Spleen (tissue), 11 donors: ENCODE measurements around the gene ACTG1. TPM values are rescaled to one million over a fixed set of nuclear protein-coding genes. Genes with fewer than 3 reads are reported as not detected.
A peak's percentile ranks its signal among the peaks of the same experiment; 100 is the strongest.

ENCODE experiments used
- DNase-seq: peaks from one replicate; pipeline ENCODE4 v3.0.0-alpha.2; 2020
- H3K27ac ChIP-seq, 8 donors: fragments of 200-600 bp; sonication (generic) in 7 of 8; 1 replicate in 4 of 8; 2 replicates in 4 of 8; pipeline versions ENCODE4 v1.5.0 to v1.8.0; 2016 to 2021; ENCODE audit warnings: inconsistent platforms in 4 of 8, mild to moderate bottlenecking in 4 of 8, moderate library complexity in 1 of 8
- H3K27me3 ChIP-seq, 7 donors: fragments of 200-600 bp; sonication (generic) in 6 of 7; replicated peaks in 1 of 7; 1 replicate in 4 of 7; 2 replicates in 3 of 7; pipeline versions ENCODE4 v1.5.0 to v1.8.0; 2016 to 2021; ENCODE audit warnings: inconsistent platforms in 3 of 7, mild to moderate bottlenecking in 1 of 7
- H3K36me3 ChIP-seq, 6 donors: fragments of 200-600 bp; sonication (generic) in 5 of 6; 1 replicate in 4 of 6; 2 replicates in 2 of 6; pipeline versions ENCODE4 v1.5.0 to v1.8.0; 2016 to 2021; ENCODE audit warnings: inconsistent platforms in 2 of 6
- H3K4me1 ChIP-seq, 6 donors: fragments of 200-600 bp; sonication (generic) in 5 of 6; 1 replicate in 3 of 6; 2 replicates in 3 of 6; pipeline versions ENCODE4 v1.5.0 to v1.8.0; 2016 to 2021; ENCODE audit warnings: inconsistent platforms in 3 of 6
- H3K4me3 ChIP-seq, 8 donors: fragments of 200-600 bp; sonication (generic) in 7 of 8; 1 replicate in 4 of 8; 2 replicates in 4 of 8; pipeline versions ENCODE4 v1.5.0 to v1.8.0; 2016 to 2021; ENCODE audit warnings: inconsistent platforms in 4 of 8, mild to moderate bottlenecking in 4 of 8, moderate library complexity in 2 of 8
- H3K9me3 ChIP-seq, 8 donors: fragments of 200-600 bp; sonication (generic) in 7 of 8; 1 replicate in 4 of 8; 2 replicates in 4 of 8; pipeline versions ENCODE4 v1.5.0 to v1.8.0; 2016 to 2021; ENCODE audit warnings: inconsistent platforms in 4 of 8
- POLR2A ChIP-seq, 3 donors: fragments of 450-650 bp; IDR thresholded peaks; one replicate each; pipeline ENCODE4 v1.5.1; 2017; ENCODE audit warnings: antibody characterized with exemption in 3 of 3, mild to moderate bottlenecking in 1 of 3
- POLR2AphosphoS5 ChIP-seq, 3 donors: sonication (generic); formaldehyde crosslinking; IDR thresholded peaks; one replicate each; pipeline ENCODE4 v1.5.1; 2017; ENCODE audit warnings: antibody characterized with exemption in 3 of 3
- WGBS, 5 donors: extraction: QIAGEN DNeasy Blood & Tissue Kit in 3 of 5; methylation state at CpG; one replicate each; pipeline versions ENCODE4 v1.1.5 to v1.1.7; 2013 to 2018; 5-methylcytosine and 5-hydroxymethylcytosine counted together
- intact Hi-C: fragments of 100-400 bp; cut with DNase I; formaldehyde crosslinking; loops from one replicate; pipeline ENCODE4 v1.15.0; 2023; ENCODE audit warnings: low total_unique reads
- polyA plus RNA-seq, 3 donors: library from polyadenylated mRNA; stranded (reverse); fragments of 200-250 nt; gene quantifications; one replicate each; pipeline ENCODE4 v1.2.1, GENCODE V29; 2013
- total RNA-seq, 7 donors: library from RNA; depleted of rRNA in 3 of 7; stranded (reverse); fragments of >200 nt in 3 of 7; fragmentation: NEBNext Ultra II Directional in 4 of 7; extraction: Animal tissue kit (Norgen Biotek cat#: 25700) in 4 of 7; gene quantifications; one replicate each; pipeline versions ENCODE4 v1.1.0 to v1.2.1, GENCODE V29; 2016 to 2021
- TF ChIP-seq, protein P1 (sequence below), 11 experiments: fragments of 200-600 bp in 7 of 11; fragments of 450-650 bp in 4 of 11; sonication (generic) in 4 of 11; IDR thresholded peaks in 8 of 11; conservative IDR thresholded peaks in 3 of 11; 1 replicate in 7 of 11; 2 replicates in 4 of 11; pipeline versions ENCODE4 v1.4.0 to v1.8.0; 2016 to 2021; ENCODE audit warnings: antibody characterized with exemption in 11 of 11, inconsistent platforms in 4 of 11, mild to moderate bottlenecking in 1 of 11
- donor health status: healthy with polysubstance abuse.
- donor health status: DM: no; HTN: no; CAD: no; lungs with moderate emphysema.
- donor health status: DM: no; HTN: no; CAD: no.
- donor health status: Bipolar disorder and iron deficiency.
- donor health status: healthy.
- donor health status: DM: no; HTN: no; CAD: no.
- donor health status: DM: yes; HTN: yes; CAD: no.

Gene ACTG1
- total and polyA plus RNA-seq, 10 donors = 1,119 to 6,270 (median 2,106) TPM

DNA sequence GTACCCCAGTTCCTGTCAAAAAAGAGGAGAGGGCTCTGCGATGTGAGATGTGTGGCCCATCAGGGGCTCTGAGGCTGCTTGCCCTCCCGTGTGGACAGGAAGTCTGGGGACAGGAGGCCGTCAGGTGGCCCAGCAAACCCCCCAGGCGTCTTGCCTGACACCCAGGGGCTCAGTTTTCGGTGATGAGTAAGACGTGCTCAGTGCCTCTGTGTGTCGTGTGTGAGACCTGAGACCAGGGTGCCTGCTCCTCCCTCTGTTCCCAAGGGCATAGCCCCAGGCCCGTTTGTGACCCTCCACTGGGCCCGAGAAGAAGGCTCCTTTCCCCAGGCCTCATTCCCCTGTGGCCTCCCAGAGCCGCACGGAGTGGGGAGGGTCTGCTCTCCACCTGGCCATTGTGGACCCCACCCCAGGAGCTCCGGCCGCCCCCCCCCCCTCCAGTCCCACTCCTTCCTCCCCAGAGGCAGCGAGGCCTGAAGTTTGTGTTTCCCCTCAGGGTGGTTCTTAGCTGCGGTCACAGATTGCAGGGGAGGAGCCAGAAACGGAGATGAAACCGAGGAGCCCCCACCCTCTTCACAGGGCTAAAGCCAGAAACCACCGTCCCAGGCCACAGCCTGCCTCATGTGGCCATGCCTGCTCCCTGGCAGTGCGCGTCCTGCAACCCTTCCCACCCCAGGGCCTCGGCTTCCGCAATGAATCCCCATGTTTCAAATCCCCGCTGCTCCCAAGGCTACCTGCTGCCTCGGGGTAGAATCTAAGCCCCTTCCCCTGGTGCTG lies 4.9 kb upstream of the ACTG1 start:
- intact Hi-C loops = no loop called here
- Histone ChIP-seq H3K36me3 (no peaks in the 10 kb centered on the region), H3K27me3 (peaks cover 0 to 8% (median 0%) of the 10 kb centered on the region in 7 donors), H3K9me3 (no peaks in the 10 kb centered on the region), H3K27ac (peak overlapping the region; percentile 91 to 100 (median 100)), H3K4me1 (peaks cover 41 to 74% (median 60%) of the 10 kb centered on the region in 6 donors), H3K4me3 (peak overlapping the region in 5 of 8 donors; percentile 17 to 98 (median 92))
- peak; percentile 90 for DNase-seq
- WGBS, 5 donors = 41 to 64% (median 49%) methylated on average over 10 to 24 of the region's 24 CpGs
- TF ChIP-seq POLR2A (IDR thresholded peaks at IDR 0.05) (no peak), POLR2AphosphoS5 (IDR thresholded peaks at IDR 0.05) (peak in 2 of 3 donors; percentile 44 to 75)

DNA sequence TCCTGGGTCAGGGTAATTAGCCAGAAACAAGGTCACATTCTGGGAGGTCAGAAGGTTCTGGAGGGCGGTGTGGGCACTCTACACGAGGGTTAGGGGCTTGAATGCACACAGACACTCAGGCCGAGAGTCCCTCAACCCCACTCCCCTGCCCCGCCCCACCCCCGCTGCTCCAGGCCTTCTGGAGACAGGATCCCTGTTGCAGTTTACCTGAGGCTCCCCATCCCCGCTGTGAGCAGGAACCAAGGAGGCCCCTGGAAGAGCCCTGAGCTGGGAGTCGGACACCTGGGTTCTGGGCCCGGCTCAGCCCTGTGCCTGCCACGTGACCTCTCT lies 4.4 kb upstream of the ACTG1 start:
- H3K27ac ChIP-seq = peak overlapping the region; percentile 91 to 100 (median 100)
- H3K36me3 ChIP-seq = peaks cover 0 to 1% (median 0%) of the 10 kb centered on the region in 6 donors
- DNase-seq = no peak
- intact Hi-C loops = no loop called here
- no peaks in the 10 kb centered on the region for H3K9me3 ChIP-seq
- WGBS, 5 donors = 42 to 81% (median 72%) methylated on average over 3 to 9 of the region's 9 CpGs
- H3K4me3 ChIP-seq = peak overlapping the region in 6 of 8 donors; percentile 18 to 98 (median 94)
- peaks cover 41 to 74% (median 60%) of the 10 kb centered on the region in 6 donors for H3K4me1 ChIP-seq
- peaks cover 0 to 8% (median 0%) of the 10 kb centered on the region in 7 donors for H3K27me3 ChIP-seq
- TF ChIP-seq, protein P1, sequence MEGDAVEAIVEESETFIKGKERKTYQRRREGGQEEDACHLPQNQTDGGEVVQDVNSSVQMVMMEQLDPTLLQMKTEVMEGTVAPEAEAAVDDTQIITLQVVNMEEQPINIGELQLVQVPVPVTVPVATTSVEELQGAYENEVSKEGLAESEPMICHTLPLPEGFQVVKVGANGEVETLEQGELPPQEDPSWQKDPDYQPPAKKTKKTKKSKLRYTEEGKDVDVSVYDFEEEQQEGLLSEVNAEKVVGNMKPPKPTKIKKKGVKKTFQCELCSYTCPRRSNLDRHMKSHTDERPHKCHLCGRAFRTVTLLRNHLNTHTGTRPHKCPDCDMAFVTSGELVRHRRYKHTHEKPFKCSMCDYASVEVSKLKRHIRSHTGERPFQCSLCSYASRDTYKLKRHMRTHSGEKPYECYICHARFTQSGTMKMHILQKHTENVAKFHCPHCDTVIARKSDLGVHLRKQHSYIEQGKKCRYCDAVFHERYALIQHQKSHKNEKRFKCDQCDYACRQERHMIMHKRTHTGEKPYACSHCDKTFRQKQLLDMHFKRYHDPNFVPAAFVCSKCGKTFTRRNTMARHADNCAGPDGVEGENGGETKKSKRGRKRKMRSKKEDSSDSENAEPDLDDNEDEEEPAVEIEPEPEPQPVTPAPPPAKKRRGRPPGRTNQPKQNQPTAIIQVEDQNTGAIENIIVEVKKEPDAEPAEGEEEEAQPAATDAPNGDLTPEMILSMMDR (IDR thresholded peaks at IDR 0.05 in 8 of 11, conservative IDR thresholded peaks at IDR 0.05 in 3 of 11) = no peak

- Histone ChIP-seq H3K27me3 (peaks cover 0 to 8% (median 0%) of the 10 kb centered on the region in 7 donors), H3K36me3 (peaks cover 0 to 7% (median 5%) of the 10 kb centered on the region in 6 donors), H3K4me3 (peak overlapping the region in 7 of 8 donors; percentile 53 to 99 (median 94)), H3K4me1 (peaks cover 41 to 79% (median 61%) of the 10 kb centered on the region in 6 donors), H3K27ac (peak overlapping the region; percentile 91 to 100 (median 100)), H3K9me3 (no peaks in the 10 kb centered on the region)
- TF ChIP-seq POLR2AphosphoS5 (IDR thresholded peaks at IDR 0.05) (no peak), POLR2A (IDR thresholded peaks at IDR 0.05) (no peak)
- TF ChIP-seq, protein P1 (IDR thresholded peaks at IDR 0.05 in 8 of 11, conservative IDR thresholded peaks at IDR 0.05 in 3 of 11) = no peak
- peak; percentile 82 for DNase-seq
- WGBS, 5 donors = 49 to 73% (median 65%) methylated on average over 3 to 4 of the region's 4 CpGs
- intact Hi-C loops = no loop called here
Observed at GRCh38 chr17:81516439-81516838, 3.8 kb upstream of the ACTG1 start.

DNA sequence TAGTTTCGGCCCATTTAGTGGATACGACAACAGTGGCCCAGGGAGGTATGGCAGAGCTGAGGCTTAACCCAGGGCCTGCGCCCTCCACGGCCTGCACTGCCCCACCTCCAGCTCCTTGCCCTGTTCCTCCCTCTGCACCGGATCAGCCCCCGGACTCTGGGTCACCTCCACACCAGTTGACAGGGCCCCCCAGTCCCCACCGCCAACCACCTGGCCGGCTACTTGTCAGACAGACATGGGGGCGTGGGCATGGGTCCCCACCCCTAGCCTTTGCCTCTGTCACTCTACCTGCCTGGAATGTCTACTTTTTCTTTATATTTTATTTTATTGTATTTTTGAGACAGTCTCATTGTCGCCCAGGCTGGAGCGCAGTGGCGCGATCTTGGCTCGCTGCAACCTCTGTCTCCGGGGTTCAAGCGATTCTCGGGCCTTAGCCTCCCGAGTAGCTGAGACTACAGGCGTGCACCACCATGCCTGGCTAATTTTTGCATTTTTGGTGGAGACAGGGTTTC lies 3.0 kb upstream of the ACTG1 start:
- Histone ChIP-seq H3K4me1 (peaks cover 41 to 86% (median 65%) of the 10 kb centered on the region in 6 donors), H3K27me3 (peaks cover 0 to 8% (median 0%) of the 10 kb centered on the region in 7 donors), H3K36me3 (peaks cover 4 to 15% (median 13%) of the 10 kb centered on the region in 6 donors), H3K27ac (peak overlapping the region; percentile 91 to 100 (median 100)), H3K4me3 (peak overlapping the region; percentile 53 to 99 (median 94)), H3K9me3 (no peaks in the 10 kb centered on the region)
- TF ChIP-seq POLR2A (IDR thresholded peaks at IDR 0.05) = no peak
- no peak for TF ChIP-seq POLR2AphosphoS5 (IDR thresholded peaks at IDR 0.05)
- TF ChIP-seq, protein P1 (IDR thresholded peaks at IDR 0.05 in 8 of 11, conservative IDR thresholded peaks at IDR 0.05 in 3 of 11) = peak in 1 of 11 experiments; percentile 7
- 43 to 60% (median 55%) methylated on average over 19 of the region's 19 CpGs for WGBS, 5 donors
- peak; percentile 90 for DNase-seq
- intact Hi-C loops = no loop called here
